ENCODE results near the gene TAS2R40.

Gene TAS2R40

GRCh38 chr7:143225047-143225446 is 3.2 kb downstream of the TAS2R40 start:
- no peak for DNase-seq

DNA sequence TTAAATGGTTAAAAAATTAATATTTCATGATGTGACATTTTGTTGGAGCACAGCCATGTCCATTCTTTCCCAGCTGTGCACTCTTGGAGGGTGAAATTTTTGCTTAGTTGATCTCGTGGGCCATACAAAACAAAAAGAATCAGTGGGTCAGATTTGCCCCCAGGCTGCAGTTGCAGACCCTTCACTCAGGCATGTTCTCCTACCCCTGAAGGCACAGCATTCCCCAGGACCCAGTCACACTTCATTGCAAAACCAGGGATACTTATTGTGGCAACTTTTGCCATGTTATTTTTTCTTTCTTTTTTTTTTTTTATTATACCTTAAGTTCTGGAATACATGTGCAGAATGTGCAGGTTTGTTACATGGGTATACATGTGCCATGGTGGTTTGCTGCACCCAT is 6.0 kb downstream of the TAS2R40 start:
- no peak for DNase-seq

GRCh38 chr7:143229054-143229790 is 7.4 kb downstream of the TAS2R40 start:
- DNase-seq: no peak

DNA sequence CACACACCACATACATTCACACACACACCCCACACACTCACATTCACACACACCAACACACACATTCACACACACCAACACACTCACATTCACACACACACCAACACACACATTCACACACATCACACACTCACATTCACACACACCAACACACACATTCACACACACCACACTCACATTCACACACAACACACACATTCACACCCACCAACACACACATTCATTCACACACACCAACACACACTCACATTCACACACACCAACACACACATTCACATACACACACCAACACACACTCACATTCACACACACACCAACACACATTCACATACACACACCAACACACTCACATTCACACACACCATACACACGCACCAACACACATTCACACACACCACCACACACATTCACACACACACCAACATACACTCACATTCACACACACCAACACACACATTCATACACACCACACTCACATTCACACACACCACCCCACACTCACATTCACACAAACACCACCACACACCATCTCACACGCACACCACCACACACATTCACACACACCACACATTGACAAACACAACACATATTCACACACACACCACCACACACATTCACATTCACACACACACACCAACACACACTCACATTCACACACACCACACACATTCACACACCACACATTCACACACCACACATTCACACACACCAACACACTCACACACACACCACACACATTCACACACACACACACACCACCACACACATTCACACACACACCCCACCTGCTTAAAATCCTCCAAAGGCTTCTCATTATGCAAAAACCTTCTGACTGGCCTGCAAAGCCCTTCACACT is 9.0 kb downstream of the TAS2R40 start:
- no peak for DNase-seq

DNA sequence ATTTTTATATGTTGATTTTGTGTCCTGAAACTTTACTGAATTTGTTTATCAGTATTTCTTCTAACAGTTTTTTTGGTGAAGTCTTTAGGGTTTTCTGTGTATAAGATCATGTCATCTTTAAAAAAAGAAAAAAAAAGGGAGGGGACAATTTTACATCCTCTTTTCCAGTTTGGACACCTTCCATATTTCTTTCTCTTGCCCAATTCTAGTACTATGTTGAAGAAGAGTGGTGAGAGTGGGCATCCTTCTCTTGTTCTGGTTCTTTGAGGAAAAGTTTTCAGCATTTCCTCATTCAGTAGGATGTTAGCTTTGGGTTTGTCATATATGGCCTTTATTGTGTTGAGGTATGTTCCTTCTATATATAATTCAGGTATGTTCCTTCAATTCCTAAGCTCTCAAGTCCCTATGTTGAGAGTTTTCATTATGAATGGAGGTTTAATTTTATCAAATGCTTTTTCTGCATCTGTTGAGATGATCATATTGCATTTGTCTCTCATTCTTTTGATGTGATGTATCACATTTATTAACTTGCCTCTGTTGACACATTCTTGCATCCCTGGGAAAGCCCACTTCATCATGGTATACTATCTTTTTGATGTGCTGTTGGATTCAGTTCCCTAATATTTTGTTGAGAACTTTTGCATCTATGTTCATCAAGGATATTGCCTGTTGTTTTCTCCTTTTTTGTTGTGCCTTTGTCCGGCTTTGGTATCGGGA is 12.1 kb downstream of the TAS2R40 start:
- DNase-seq: no peak

GRCh38 chr7:143234533-143234875 is 12.7 kb downstream of the TAS2R40 start:
- no peak for DNase-seq

GRCh38 chr7:143235561-143235960 is 13.7 kb downstream of the TAS2R40 start:
- DNase-seq: no peak

DNA sequence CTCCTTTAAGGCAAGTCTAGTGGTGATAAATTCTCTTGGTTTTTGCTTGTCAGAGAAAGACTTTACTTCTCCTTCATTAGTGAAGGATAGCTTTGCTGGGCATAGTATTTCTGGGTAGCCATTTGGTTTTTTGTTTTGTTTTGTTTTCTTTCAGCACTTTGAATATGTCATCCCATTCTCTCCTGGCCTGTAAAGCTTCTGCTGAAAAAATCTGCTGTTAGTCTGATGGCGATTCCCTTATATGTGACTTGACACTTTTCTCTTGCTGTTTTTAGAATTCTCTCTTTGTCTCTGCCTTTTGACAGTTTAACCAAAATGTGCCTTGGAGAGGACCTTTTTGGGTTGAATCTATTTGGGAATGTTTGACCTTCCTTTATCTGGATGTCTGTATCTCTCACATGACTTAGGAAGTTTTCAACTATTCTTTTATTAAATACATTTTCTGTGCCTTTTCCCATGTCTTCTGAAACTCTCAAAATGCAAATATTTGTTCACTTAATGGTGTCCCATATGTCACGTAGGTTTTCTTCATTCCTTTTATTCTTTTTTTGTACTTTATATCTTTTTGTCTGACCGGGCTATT is 14.7 kb downstream of the TAS2R40 start:
- no peak for DNase-seq

- DNase-seq: no peak
Observed at GRCh38 chr7:143237366-143237765, 15.5 kb downstream of the TAS2R40 start.

GRCh38 chr7:143238289-143238980 is 16.6 kb downstream of the TAS2R40 start:
- DNase-seq: no peak

GRCh38 chr7:143239813-143240212 is 18.0 kb downstream of the TAS2R40 start:
- DNase-seq: no peak

DNA sequence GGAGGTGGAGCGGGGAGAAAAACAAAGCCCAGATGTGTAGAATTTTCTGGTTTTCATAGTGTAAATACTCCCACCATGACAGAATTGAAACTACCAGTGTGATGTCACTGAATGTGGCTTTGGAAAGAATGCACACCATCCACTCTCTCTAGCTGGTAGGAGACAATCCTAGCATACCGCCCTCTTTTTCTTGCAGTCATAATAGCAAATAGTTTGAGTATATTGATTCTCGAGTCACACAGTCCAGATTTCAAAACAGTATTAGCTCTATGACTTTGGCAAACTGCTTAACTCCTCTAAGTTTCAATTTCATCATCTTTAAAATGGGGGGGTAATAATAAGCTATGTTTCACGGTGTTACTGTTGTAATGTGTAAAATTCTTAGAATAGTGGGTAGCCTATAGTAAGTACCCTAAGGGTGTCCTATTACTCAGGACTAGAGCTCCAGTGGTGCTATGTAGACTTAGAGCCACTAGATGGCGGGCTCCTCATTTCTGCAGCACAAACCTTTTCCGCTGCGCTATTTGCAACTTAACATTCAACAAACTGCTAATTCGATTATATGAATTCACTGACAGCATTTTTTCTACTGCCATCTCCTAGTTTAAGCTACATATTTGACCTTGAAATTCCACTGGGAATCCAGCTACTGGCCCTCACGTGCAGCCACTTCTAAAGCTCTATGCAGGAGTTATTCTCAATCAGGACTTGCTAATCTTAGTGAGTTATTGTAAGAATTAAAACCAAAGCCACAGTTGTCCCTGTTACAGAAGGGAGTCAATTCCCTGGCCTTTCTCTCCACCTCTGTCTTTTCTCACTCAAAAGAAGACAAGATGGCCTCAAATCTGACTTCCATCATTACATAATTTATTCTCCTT is 18.7 kb downstream of the TAS2R40 start:
- DNase-seq: peak; percentile 13 to 40 (median 29)

GRCh38 chr7:143242306-143242705 is 20.5 kb downstream of the TAS2R40 start:
- no peak for DNase-seq

- DNase-seq: no peak
Observed at GRCh38 chr7:143243111-143243510, 21.3 kb downstream of the TAS2R40 start.

DNA sequence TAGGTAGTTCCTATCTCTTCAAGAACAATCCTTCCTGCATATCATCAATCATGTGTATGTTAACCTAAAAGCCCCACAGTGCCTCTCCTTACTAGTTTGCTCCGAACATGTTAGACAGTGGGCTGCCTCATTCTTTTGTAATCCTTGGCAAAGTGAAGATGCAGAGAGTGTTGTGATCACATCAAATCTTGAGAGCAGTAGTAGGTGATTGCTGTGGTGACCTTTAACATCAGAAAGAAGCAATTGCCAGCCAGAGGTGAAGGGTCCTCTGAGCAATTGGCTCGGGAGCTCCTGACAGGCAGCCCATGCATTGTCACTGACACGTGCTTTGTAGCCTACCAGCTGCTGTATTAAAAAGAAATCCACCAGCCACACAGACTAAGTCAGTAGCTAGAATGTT is 21.8 kb downstream of the TAS2R40 start:
- no peak for DNase-seq

- DNase-seq: no peak
Observed at GRCh38 chr7:143244321-143244720, 22.5 kb downstream of the TAS2R40 start.

DNA sequence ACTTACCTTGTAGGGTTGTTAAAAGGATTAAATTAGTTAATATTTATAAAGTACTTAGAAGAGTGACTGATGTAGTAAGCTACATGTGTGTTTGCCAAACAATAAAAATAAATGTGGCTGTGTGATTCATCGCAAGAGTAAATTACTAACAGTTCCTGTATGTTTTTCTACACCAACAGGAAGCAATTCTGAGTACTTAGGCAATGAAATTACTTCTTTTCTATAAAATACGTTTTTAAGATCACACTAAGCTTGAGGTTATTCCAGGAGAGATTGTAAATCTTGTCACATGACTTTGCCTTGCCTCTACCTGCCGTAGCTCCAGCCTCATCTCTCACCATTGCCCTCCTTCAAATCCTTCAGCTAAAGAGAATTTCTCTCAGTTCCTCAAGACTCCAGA is 23.3 kb downstream of the TAS2R40 start:
- no peak for DNase-seq

DNA sequence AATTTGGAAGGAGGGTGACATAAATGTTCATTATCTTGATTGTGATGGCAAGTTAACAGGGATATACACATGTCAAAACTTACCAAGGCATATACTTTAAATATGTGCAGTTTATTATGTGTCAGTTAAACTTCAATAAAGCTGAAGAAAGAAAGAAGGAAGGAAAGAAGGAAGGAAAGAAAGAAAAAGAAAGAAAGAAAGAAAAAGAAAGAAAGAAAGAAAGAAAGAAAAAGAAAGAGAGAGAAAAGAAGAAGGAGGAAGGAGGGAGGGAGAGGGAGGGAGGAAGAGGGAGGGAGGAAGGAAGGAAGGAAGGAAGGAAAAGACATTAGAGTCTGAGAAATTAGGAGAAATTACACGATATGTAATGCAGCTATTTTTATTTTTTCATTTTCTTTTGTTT is 25.5 kb downstream of the TAS2R40 start:
- no peak for DNase-seq

DNA sequence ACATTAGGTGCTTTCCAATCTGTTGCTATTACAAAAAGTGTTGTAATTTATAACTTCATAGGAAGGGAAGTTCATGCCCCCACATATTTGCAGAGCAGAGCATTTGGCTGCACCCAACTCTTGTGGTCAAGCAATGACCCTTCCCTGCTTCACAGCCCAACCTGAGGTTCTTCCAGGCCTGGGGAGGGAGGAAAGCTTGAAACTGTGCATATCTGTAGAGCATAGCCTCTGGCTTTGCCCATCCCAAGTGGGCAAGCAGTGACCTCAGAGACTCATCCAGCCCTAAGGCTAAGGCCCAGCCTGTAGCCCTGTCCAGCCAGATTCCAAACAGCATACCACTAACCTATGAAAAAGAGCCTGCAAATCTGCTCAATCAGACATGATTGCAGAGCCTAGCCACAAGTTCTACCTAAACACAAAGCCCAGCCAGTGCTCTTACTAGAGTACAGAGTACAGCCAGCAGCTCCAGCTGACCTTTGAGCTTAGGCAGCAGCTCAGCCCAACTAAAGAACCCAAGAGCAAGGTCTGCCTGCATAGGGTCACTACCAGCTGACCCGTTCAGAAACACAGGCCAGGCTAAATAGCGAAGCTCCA is 27.0 kb downstream of the TAS2R40 start:
- no peak for DNase-seq

GRCh38 chr7:143250199-143250598 is 28.4 kb downstream of the TAS2R40 start:
- DNase-seq: no peak

DNA sequence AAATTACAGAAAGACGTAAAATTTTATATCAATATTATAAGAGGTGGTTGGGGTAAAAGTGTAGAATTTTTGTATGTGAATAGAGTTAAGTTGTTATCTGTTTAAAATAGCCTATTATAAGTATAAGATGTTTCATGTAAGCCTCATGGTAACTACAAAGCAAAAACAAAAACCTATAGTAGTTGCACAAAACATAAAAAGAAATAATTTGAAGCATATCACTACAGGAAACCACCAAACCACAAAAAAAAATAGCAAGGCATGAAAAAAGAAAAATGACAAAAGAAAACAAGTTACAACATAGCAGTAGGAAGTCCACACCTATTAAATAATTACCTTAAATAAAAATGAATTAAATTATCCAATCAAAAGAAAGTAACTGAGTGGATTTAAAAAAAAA is 29.0 kb downstream of the TAS2R40 start:
- DNase-seq: no peak
